ENCODE measurements around the gene HSF4. TPM values are rescaled to one million over a fixed set of nuclear protein-coding genes. Genes with fewer than 3 reads are reported as not detected.
A peak's percentile ranks its signal among the peaks of the same experiment; 100 is the strongest.

HSF4 gene
- total RNA-seq, 3 donors from 2014 or later (not counting 1 experiment from before 2014, with no cell fraction given) = 6.9 to 8.3 (median 7.3) TPM

DNA sequence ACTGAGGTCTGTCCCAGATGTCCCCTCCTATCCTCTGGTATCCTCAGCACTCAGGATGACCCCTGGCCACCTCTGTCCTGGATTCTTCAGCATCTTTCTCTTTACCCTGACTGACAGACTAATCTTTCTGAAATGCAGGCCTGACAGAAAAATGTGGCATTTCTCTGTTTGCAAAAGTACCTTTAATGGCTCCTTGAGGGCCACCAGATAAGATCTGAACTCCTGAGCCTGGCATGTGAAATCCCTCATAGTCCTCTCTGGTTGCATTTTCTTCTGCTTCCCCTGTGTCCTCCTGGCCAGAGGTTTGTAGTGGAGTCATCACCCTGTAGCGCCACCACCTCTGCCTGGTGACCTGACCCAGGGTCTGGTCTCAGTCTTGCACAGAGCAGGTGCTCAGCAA lies 32.3 kb downstream of the HSF4 start:
- Histone ChIP-seq H3K4me1 (ENCODE audit: control insufficient read depth, insufficient read depth, low read length) (peaks cover 19% of the 10 kb centered on the region), H3K4me3 (ENCODE audit: low read length) (no peak overlapping the region), H3K9me3 (ENCODE audit: control insufficient read depth, insufficient read depth, low read length) (no peaks in the 10 kb centered on the region), H3K27ac (ENCODE audit: low read length) (no peak overlapping the region), H3K36me3 (ENCODE audit: control insufficient read depth, insufficient read depth, low read length) (peaks cover 54% of the 10 kb centered on the region), H3K27me3 (ENCODE audit: control insufficient read depth, insufficient read depth, low read length) (no peaks in the 10 kb centered on the region)
- H3K27ac Mint-ChIP-seq = peak overlapping the region in 1 of 2 donors; percentile 66
- ATAC-seq (no peak), DNase-seq (no peak)
- no peaks in the 10 kb centered on the region for H3K9me3 Mint-ChIP-seq
- intact Hi-C loops (cut with micrococcal nuclease) = no loop called here
- H3K4me1 Mint-ChIP-seq = peaks cover 26 to 44% of the 10 kb centered on the region in 2 donors
- H3K4me3 Mint-ChIP-seq = peak overlapping the region; percentile 29
- 94% methylated on average over 1 of the region's 1 CpG for WGBS (ENCODE audit: insufficient coverage)
- peaks cover 14% of the 10 kb centered on the region for H3K36me3 Mint-ChIP-seq
- TF ChIP-seq, protein P1, sequence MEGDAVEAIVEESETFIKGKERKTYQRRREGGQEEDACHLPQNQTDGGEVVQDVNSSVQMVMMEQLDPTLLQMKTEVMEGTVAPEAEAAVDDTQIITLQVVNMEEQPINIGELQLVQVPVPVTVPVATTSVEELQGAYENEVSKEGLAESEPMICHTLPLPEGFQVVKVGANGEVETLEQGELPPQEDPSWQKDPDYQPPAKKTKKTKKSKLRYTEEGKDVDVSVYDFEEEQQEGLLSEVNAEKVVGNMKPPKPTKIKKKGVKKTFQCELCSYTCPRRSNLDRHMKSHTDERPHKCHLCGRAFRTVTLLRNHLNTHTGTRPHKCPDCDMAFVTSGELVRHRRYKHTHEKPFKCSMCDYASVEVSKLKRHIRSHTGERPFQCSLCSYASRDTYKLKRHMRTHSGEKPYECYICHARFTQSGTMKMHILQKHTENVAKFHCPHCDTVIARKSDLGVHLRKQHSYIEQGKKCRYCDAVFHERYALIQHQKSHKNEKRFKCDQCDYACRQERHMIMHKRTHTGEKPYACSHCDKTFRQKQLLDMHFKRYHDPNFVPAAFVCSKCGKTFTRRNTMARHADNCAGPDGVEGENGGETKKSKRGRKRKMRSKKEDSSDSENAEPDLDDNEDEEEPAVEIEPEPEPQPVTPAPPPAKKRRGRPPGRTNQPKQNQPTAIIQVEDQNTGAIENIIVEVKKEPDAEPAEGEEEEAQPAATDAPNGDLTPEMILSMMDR (IDR thresholded peaks at IDR 0.05) = no peak
- no peaks in the 10 kb centered on the region for H3K27me3 Mint-ChIP-seq (ENCODE audit: low read depth in 2 of 2)

DNA sequence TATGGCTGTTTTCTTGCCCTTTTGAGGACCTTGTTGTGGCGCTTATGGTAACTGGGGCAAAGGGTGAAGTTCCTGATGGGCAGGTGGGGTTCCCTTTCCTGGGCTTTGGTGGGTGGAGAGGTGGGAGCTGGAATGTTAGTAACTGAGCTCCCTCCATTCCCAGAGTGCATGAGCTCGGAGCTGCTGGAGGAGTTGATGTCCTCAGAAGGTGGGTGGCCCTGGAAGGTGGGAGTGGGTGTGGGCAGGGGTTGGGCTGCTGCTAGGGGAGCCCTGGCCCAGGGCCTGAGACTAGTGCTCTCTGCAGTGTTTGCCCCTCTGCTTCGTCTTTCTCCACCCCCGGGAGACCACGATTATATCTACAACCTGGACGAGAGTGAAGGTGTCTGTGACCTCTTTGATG lies 33.2 kb downstream of the HSF4 start:
- peak overlapping the region in 1 of 2 donors; percentile 40 for H3K27ac Mint-ChIP-seq
- DNase-seq = no peak
- ATAC-seq = no peak
- WGBS (ENCODE audit: insufficient coverage) = 86% methylated on average over 6 of the region's 6 CpGs
- peaks cover 14% of the 10 kb centered on the region for H3K36me3 Mint-ChIP-seq
- H3K9me3 Mint-ChIP-seq = no peaks in the 10 kb centered on the region
- intact Hi-C loops (cut with micrococcal nuclease) = no loop called here
- no peak overlapping the region for H3K4me3 ChIP-seq (ENCODE audit: low read length)
- no peak overlapping the region for H3K27ac ChIP-seq (ENCODE audit: low read length)
- H3K27me3 Mint-ChIP-seq (ENCODE audit: low read depth in 2 of 2) = no peaks in the 10 kb centered on the region
- H3K9me3 ChIP-seq (ENCODE audit: control insufficient read depth, insufficient read depth, low read length) = no peaks in the 10 kb centered on the region
- peaks cover 59% of the 10 kb centered on the region for H3K36me3 ChIP-seq (ENCODE audit: control insufficient read depth, insufficient read depth, low read length)
- no peaks in the 10 kb centered on the region for H3K27me3 ChIP-seq (ENCODE audit: control insufficient read depth, insufficient read depth, low read length)
- no peak overlapping the region for H3K4me3 Mint-ChIP-seq
- peaks cover 25 to 37% of the 10 kb centered on the region in 2 donors for H3K4me1 Mint-ChIP-seq
- TF ChIP-seq, protein P1 (IDR thresholded peaks at IDR 0.05) = no peak
- H3K4me1 ChIP-seq (ENCODE audit: control insufficient read depth, insufficient read depth, low read length) = peaks cover 14% of the 10 kb centered on the region

DNA sequence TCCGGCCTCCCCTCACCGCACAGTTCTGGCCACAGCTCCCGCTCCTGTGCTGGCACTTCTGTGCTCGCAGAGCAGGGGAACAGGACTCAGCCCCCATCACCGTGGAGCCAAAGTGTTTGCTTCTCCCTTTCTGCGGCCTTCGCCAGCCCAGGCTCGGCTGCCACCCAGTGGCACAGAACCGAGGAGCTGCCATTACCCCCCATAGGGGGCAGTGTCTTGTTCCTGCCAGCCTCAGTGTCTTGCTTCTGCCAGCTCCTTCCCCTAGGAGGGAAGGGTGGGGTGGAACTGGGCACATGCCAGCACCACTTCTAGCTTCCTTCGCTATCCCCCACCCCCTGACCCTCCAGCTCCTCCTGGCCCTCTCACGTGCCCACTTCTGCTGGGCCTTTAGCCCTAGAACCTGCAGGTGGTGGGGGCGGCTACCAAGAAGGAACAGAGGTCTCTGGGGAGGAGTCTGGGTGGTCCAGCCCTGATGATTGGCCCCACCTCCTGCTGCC lies 33.7 kb downstream of the HSF4 start:
- Mint-ChIP-seq H3K4me1 (peaks cover 25 to 31% of the 10 kb centered on the region in 2 donors), H3K9me3 (no peaks in the 10 kb centered on the region), H3K4me3 (no peak overlapping the region), H3K36me3 (peaks cover 14% of the 10 kb centered on the region), H3K27me3 (ENCODE audit: low read depth in 2 of 2) (no peaks in the 10 kb centered on the region), H3K27ac (peak overlapping the region in 1 of 2 donors; percentile 40)
- H3K27me3 ChIP-seq (ENCODE audit: control insufficient read depth, insufficient read depth, low read length) = no peaks in the 10 kb centered on the region
- H3K4me3 ChIP-seq (ENCODE audit: low read length) = no peak overlapping the region
- H3K27ac ChIP-seq (ENCODE audit: low read length) = no peak overlapping the region
- ATAC-seq (peak in 2 of 3 donors; percentile 35 to 52), DNase-seq (peak in 1 of 2 donors; percentile 43)
- TF ChIP-seq, protein P1 (IDR thresholded peaks at IDR 0.05) = no peak
- H3K4me1 ChIP-seq (ENCODE audit: control insufficient read depth, insufficient read depth, low read length) = peaks cover 9% of the 10 kb centered on the region
- 87% methylated on average over 10 of the region's 12 CpGs for WGBS (ENCODE audit: insufficient coverage)
- intact Hi-C loops (cut with micrococcal nuclease) = no loop called here
- H3K9me3 ChIP-seq (ENCODE audit: control insufficient read depth, insufficient read depth, low read length) = no peaks in the 10 kb centered on the region
- peaks cover 64% of the 10 kb centered on the region for H3K36me3 ChIP-seq (ENCODE audit: control insufficient read depth, insufficient read depth, low read length)

All from natural killer cell (primary cell).